Tibial nerve (tissue), 4 donors: ENCODE measurements around the gene ELMOD2. TPM values are rescaled to one million over a fixed set of nuclear protein-coding genes. Genes with fewer than 3 reads are reported as not detected.

Experiments
- DNase-seq, 2 donors: peaks; one replicate each; pipeline ENCODE4 v3.0.0-alpha.2; 2019; ENCODE audit warnings: low spot score in 2 of 2
- H3K27ac ChIP-seq, 4 donors: fragments of 200-600 bp; sonication (generic) in 3 of 4; one replicate each; pipeline ENCODE4 v1.5.1; 2017 to 2019; ENCODE audit warnings: mild to moderate bottlenecking in 1 of 4
- H3K27me3 ChIP-seq, 2 donors: fragments of 200-600 bp; sonication (generic) in 1 of 2; one replicate each; pipeline versions ENCODE4 v1.5.1 to v1.6.0; 2017 to 2019
- H3K36me3 ChIP-seq, 3 donors: fragments of 200-600 bp; sonication (generic); one replicate each; pipeline ENCODE4 v1.5.1; 2018 to 2019
- H3K4me1 ChIP-seq, 4 donors: fragments of 200-600 bp; sonication (generic) in 3 of 4; one replicate each; pipeline ENCODE4 v1.5.1; 2017 to 2019
- H3K4me3 ChIP-seq, 4 donors: fragments of 200-600 bp; sonication (generic) in 3 of 4; one replicate each; pipeline ENCODE4 v1.5.1; 2017 to 2019; ENCODE audit warnings: mild to moderate bottlenecking in 1 of 4, moderate library complexity in 1 of 4
- H3K9me3 ChIP-seq, 4 donors: fragments of 200-600 bp; sonication (generic) in 3 of 4; one replicate each; pipeline ENCODE4 v1.5.1; 2017 to 2019
- EP300 ChIP-seq, 2 donors: sonication (generic); formaldehyde crosslinking; IDR thresholded peaks; one replicate each; pipeline ENCODE4 v1.6.1; 2017; ENCODE audit warnings: antibody characterized with exemption in 2 of 2, mild to moderate bottlenecking in 1 of 2
- POLR2A ChIP-seq, 2 donors: fragments of 450-650 bp; IDR thresholded peaks; one replicate each; pipeline ENCODE4 v1.6.1; 2017; ENCODE audit warnings: antibody characterized with exemption in 2 of 2, mild to moderate bottlenecking in 2 of 2, moderate library complexity in 2 of 2
- WGBS, 2 donors: methylation state at CpG; one replicate each; pipeline ENCODE4 v1.1.5; 2018; 5-methylcytosine and 5-hydroxymethylcytosine counted together
- total RNA-seq, 4 donors: library from RNA; depleted of rRNA; stranded (reverse); fragments of >200 nt; gene quantifications; one replicate each; pipeline ENCODE4 v1.1.0, GENCODE V29; 2016
- TF ChIP-seq, protein P1 (sequence below), 5 experiments: fragments of 200-600 bp in 3 of 5; fragments of 450-650 bp in 2 of 5; sonication (generic) in 3 of 5; IDR thresholded peaks; one replicate each; pipeline ENCODE4 v1.5.1; 2016 to 2019; ENCODE audit warnings: antibody characterized with exemption in 5 of 5, mild to moderate bottlenecking in 3 of 5, moderate library complexity in 2 of 5

ELMOD2 gene
- total RNA-seq, 4 donors from 2014 or later: 23.4 to 56.7 (median 30.3) TPM

DNA sequence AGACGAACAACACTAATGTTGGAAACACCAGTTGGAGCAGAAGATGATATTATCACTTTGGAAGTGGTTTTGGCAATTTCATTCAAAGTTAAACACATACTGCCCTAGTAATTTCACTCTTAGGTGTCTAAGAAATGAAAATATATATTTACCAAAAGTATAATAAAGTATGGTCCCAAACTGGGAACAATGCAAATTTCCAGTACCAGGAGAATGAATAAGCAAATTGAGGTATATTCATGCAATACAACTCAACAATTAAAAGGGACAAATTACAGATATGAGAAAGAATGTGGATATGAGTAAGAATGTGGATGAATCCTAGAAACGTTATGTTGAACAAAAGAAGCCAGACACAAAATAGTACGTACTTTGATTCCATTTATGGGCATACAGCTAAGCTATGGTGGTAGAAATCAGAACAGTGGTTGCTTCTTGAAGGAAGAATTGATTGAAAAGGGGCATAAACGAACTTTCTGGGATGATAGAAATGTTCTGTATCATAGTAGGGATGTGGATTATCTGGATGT lies 10.0 kb downstream of the ELMOD2 start:
- Histone ChIP-seq H3K4me3 (no peak overlapping the region), H3K9me3 (no peaks in the 10 kb centered on the region), H3K27ac (no peak overlapping the region), H3K4me1 (no peaks in the 10 kb centered on the region), H3K36me3 (peaks cover 0 to 56% (median 0%) of the 10 kb centered on the region in 3 donors), H3K27me3 (no peaks in the 10 kb centered on the region)
- no peak for DNase-seq
- WGBS, 2 donors: 75 to 86% methylated on average over 4 of the region's 4 CpGs
- TF ChIP-seq EP300 (IDR thresholded peaks at IDR 0.05): no peak
- TF ChIP-seq, protein P1, sequence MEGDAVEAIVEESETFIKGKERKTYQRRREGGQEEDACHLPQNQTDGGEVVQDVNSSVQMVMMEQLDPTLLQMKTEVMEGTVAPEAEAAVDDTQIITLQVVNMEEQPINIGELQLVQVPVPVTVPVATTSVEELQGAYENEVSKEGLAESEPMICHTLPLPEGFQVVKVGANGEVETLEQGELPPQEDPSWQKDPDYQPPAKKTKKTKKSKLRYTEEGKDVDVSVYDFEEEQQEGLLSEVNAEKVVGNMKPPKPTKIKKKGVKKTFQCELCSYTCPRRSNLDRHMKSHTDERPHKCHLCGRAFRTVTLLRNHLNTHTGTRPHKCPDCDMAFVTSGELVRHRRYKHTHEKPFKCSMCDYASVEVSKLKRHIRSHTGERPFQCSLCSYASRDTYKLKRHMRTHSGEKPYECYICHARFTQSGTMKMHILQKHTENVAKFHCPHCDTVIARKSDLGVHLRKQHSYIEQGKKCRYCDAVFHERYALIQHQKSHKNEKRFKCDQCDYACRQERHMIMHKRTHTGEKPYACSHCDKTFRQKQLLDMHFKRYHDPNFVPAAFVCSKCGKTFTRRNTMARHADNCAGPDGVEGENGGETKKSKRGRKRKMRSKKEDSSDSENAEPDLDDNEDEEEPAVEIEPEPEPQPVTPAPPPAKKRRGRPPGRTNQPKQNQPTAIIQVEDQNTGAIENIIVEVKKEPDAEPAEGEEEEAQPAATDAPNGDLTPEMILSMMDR (IDR thresholded peaks at IDR 0.05): no peak
- no peak for TF ChIP-seq POLR2A (IDR thresholded peaks at IDR 0.05)

DNA sequence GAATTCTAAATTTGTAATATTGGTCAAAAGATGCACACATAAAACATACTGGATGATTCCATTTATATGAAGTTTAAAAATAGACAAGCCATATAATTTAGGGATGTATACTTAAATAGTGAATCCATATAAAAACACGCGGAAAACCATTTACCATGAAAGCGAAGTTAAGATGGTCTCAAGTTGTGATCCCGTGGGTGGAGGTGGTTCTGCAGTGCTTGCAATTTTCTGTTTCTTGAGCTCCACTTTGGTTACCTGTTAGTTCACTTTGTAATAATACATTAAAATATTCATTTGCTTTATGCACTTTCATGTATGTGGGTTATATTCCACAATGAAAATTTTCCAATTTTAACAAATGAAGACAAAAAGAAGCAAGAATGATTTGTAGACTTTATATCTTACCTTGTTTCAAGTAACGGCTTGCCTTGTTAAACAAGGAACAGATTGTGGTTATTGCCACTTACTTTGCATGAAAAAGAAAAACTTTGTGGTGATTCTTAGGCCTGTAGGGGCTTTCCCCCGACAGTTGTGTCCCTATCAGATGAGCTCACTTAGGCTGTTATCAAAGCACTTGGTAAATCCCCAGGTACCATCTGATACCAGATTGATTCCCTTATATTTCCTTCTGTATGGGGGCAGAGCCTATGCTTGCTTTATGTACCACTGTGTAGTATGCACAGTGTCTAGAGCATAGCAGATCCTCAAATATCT lies 32.6 kb downstream of the ELMOD2 start:
- H3K27me3 ChIP-seq: no peaks in the 10 kb centered on the region
- no peaks in the 10 kb centered on the region for H3K9me3 ChIP-seq
- TF ChIP-seq, protein P1 (IDR thresholded peaks at IDR 0.05): no peak
- no peak for TF ChIP-seq EP300 (IDR thresholded peaks at IDR 0.05)
- TF ChIP-seq POLR2A (IDR thresholded peaks at IDR 0.05): no peak
- H3K36me3 ChIP-seq: peaks cover 0 to 8% (median 0%) of the 10 kb centered on the region in 3 donors
- H3K4me3 ChIP-seq: no peak overlapping the region
- WGBS, 2 donors: 83 to 91% methylated on average over 6 of the region's 6 CpGs
- no peak for DNase-seq
- no peaks in the 10 kb centered on the region for H3K4me1 ChIP-seq
- H3K27ac ChIP-seq: no peak overlapping the region

DNA sequence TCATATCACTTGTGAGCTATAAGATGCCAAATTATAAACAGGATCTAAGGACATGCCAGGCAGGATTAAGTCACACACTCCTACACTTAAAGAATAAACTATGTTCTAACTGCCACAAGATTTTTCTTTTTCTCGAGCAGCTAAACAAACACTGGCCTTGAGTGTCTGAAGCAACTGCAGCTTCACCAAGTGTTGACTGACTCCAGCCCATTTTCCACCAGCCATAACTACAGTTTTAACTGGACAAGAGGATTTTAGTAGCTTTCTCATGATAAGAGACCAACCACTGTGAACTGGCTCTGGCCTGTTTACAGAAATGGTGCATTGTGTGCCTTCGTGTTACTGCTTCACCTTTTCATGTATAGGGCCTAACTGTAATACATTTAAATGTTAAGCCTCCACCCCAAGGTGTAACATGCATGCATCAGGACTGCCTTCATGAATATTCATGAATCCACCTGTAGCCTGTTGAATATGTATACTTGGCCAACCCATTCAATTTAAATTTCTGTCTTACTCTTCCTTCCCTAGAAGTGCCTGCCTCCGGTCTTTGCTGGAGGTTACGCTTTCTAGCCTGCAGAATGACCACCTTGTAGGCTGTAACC lies 34.0 kb downstream of the ELMOD2 start:
- TF ChIP-seq, protein P1 (IDR thresholded peaks at IDR 0.05): no peak
- TF ChIP-seq POLR2A (IDR thresholded peaks at IDR 0.05): no peak
- TF ChIP-seq EP300 (IDR thresholded peaks at IDR 0.05): no peak
- DNase-seq: no peak
- WGBS, 2 donors: 61 to 75% methylated on average over 4 of the region's 4 CpGs
- Histone ChIP-seq H3K9me3 (no peaks in the 10 kb centered on the region), H3K27ac (no peak overlapping the region), H3K36me3 (peaks cover 0 to 5% (median 0%) of the 10 kb centered on the region in 3 donors), H3K27me3 (no peaks in the 10 kb centered on the region), H3K4me3 (no peak overlapping the region), H3K4me1 (no peaks in the 10 kb centered on the region)

DNA sequence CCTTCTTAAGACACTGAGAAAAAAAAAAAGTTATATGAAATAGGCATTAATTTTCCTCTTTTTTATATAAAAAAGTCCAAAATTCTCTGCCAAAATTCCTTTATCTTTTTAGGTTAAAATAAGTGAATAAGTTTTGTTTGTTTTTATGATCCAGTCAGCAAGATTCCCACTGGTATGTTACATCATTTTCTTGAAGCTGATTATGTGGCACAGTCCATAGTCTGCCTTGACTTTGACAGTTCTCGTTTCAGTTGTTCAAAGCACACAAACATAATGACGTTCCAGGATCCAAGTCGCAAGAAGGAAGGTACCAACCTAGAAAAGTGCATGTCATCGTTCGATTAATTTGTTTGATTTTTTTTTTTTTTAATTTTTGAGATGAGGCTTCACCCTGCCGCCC lies 35.7 kb downstream of the ELMOD2 start:
- H3K9me3 ChIP-seq: no peaks in the 10 kb centered on the region
- WGBS, 2 donors: 87% methylated on average over 6 of the region's 6 CpGs
- no peak overlapping the region for H3K4me3 ChIP-seq
- no peaks in the 10 kb centered on the region for H3K4me1 ChIP-seq
- no peak for DNase-seq
- H3K36me3 ChIP-seq: no peaks in the 10 kb centered on the region
- no peak for TF ChIP-seq POLR2A (IDR thresholded peaks at IDR 0.05)
- TF ChIP-seq, protein P1 (IDR thresholded peaks at IDR 0.05): no peak
- no peak for TF ChIP-seq EP300 (IDR thresholded peaks at IDR 0.05)
- no peaks in the 10 kb centered on the region for H3K27me3 ChIP-seq
- no peak overlapping the region for H3K27ac ChIP-seq
